Activated naive CD8-positive, alpha-beta T cell (primary cell): ENCODE results near the gene GPX3.
A peak's percentile ranks its signal among the peaks of the same experiment; 100 is the strongest.

Experiments
- H3K27ac Mint-ChIP-seq: one replicate; pipeline ENCODE4 v1.8.0; 2021; ENCODE audit warnings: mixed read lengths
- H3K27me3 Mint-ChIP-seq: one replicate; pipeline ENCODE4 v1.8.0; 2021; ENCODE audit warnings: mixed read lengths
- H3K36me3 Mint-ChIP-seq: one replicate; pipeline ENCODE4 v1.8.0; 2021; ENCODE audit warnings: mixed read lengths
- H3K4me1 Mint-ChIP-seq: one replicate; pipeline ENCODE4 v1.8.0; 2021; ENCODE audit warnings: low read depth, mixed read lengths
- H3K4me3 Mint-ChIP-seq: one replicate; pipeline ENCODE4 v1.8.0; 2021; ENCODE audit warnings: mild to moderate bottlenecking, mixed read lengths
- H3K9me3 Mint-ChIP-seq: one replicate; pipeline ENCODE4 v1.8.0; 2021; ENCODE audit warnings: low read depth, mixed read lengths

GPX3 gene

GRCh38 chr5:151023047-151023615, 2.7 kb downstream of the GPX3 start:
- Mint-ChIP-seq H3K27me3 (peaks cover 2% of the 10 kb centered on the region), H3K4me3 (no peak overlapping the region), H3K4me1 (peaks cover 14% of the 10 kb centered on the region), H3K36me3 (no peaks in the 10 kb centered on the region), H3K27ac (no peak overlapping the region), H3K9me3 (no peaks in the 10 kb centered on the region)

GRCh38 chr5:151023651-151024050, 3.3 kb downstream of the GPX3 start:
- no peaks in the 10 kb centered on the region for H3K9me3 Mint-ChIP-seq
- H3K36me3 Mint-ChIP-seq = peaks cover 4% of the 10 kb centered on the region
- H3K27ac Mint-ChIP-seq = no peak overlapping the region
- peaks cover 2% of the 10 kb centered on the region for H3K27me3 Mint-ChIP-seq
- H3K4me3 Mint-ChIP-seq = no peak overlapping the region
- H3K4me1 Mint-ChIP-seq = peaks cover 13% of the 10 kb centered on the region

GRCh38 chr5:151024440-151025249, 4.3 kb downstream of the GPX3 start:
- no peak overlapping the region for H3K4me3 Mint-ChIP-seq
- H3K27ac Mint-ChIP-seq = no peak overlapping the region
- H3K36me3 Mint-ChIP-seq = peaks cover 6% of the 10 kb centered on the region
- H3K9me3 Mint-ChIP-seq = no peaks in the 10 kb centered on the region
- peaks cover 13% of the 10 kb centered on the region for H3K4me1 Mint-ChIP-seq
- H3K27me3 Mint-ChIP-seq = peaks cover 2% of the 10 kb centered on the region

GRCh38 chr5:151025250-151025606, 4.8 kb downstream of the GPX3 start:
- peaks cover 6% of the 10 kb centered on the region for H3K36me3 Mint-ChIP-seq
- H3K4me1 Mint-ChIP-seq = peaks cover 9% of the 10 kb centered on the region
- H3K27me3 Mint-ChIP-seq = peaks cover 2% of the 10 kb centered on the region
- H3K4me3 Mint-ChIP-seq = no peak overlapping the region
- no peak overlapping the region for H3K27ac Mint-ChIP-seq
- H3K9me3 Mint-ChIP-seq = no peaks in the 10 kb centered on the region

GRCh38 chr5:151026088-151026487, 5.7 kb downstream of the GPX3 start:
- no peaks in the 10 kb centered on the region for H3K9me3 Mint-ChIP-seq
- H3K27ac Mint-ChIP-seq = no peak overlapping the region
- H3K27me3 Mint-ChIP-seq = no peaks in the 10 kb centered on the region
- peaks cover 6% of the 10 kb centered on the region for H3K36me3 Mint-ChIP-seq
- H3K4me3 Mint-ChIP-seq = no peak overlapping the region
- H3K4me1 Mint-ChIP-seq = peaks cover 4% of the 10 kb centered on the region

GRCh38 chr5:151026679-151027078, 6.3 kb downstream of the GPX3 start:
- H3K27me3 Mint-ChIP-seq = no peaks in the 10 kb centered on the region
- peaks cover 3% of the 10 kb centered on the region for H3K4me1 Mint-ChIP-seq
- H3K27ac Mint-ChIP-seq = no peak overlapping the region
- no peaks in the 10 kb centered on the region for H3K9me3 Mint-ChIP-seq
- H3K4me3 Mint-ChIP-seq = no peak overlapping the region
- peaks cover 6% of the 10 kb centered on the region for H3K36me3 Mint-ChIP-seq

GRCh38 chr5:151027961-151028479, 7.6 kb downstream of the GPX3 start:
- peaks cover 6% of the 10 kb centered on the region for H3K36me3 Mint-ChIP-seq

GRCh38 chr5:151028717-151029116, 8.3 kb downstream of the GPX3 start:
- peaks cover 3% of the 10 kb centered on the region for H3K4me1 Mint-ChIP-seq
- H3K9me3 Mint-ChIP-seq = no peaks in the 10 kb centered on the region
- no peak overlapping the region for H3K27ac Mint-ChIP-seq
- no peaks in the 10 kb centered on the region for H3K27me3 Mint-ChIP-seq
- peaks cover 6% of the 10 kb centered on the region for H3K36me3 Mint-ChIP-seq
- no peak overlapping the region for H3K4me3 Mint-ChIP-seq

More at GRCh38 chr5:151027961-151028479, 7.6 kb downstream of the GPX3 start:
- no peak overlapping the region for H3K4me3 Mint-ChIP-seq
- H3K27ac Mint-ChIP-seq = peak overlapping the region; percentile 41
- peaks cover 3% of the 10 kb centered on the region for H3K4me1 Mint-ChIP-seq
- H3K9me3 Mint-ChIP-seq = no peaks in the 10 kb centered on the region
- no peaks in the 10 kb centered on the region for H3K27me3 Mint-ChIP-seq

- H3K4me3 Mint-ChIP-seq = no peak overlapping the region
- H3K9me3 Mint-ChIP-seq = no peaks in the 10 kb centered on the region
- H3K4me1 Mint-ChIP-seq = no peaks in the 10 kb centered on the region
- no peak overlapping the region for H3K27ac Mint-ChIP-seq
- peaks cover 9% of the 10 kb centered on the region for H3K36me3 Mint-ChIP-seq
- no peaks in the 10 kb centered on the region for H3K27me3 Mint-ChIP-seq
These were observed 9.0 kb downstream of the GPX3 start for GRCh38 chr5:151029179-151030055.

GRCh38 chr5:151030056-151030336, 9.6 kb downstream of the GPX3 start:
- Mint-ChIP-seq H3K4me1 (no peaks in the 10 kb centered on the region), H3K9me3 (no peaks in the 10 kb centered on the region), H3K4me3 (no peak overlapping the region), H3K27ac (no peak overlapping the region), H3K27me3 (no peaks in the 10 kb centered on the region), H3K36me3 (peaks cover 9% of the 10 kb centered on the region)

GRCh38 chr5:151030379-151030778, 10.0 kb downstream of the GPX3 start:
- H3K9me3 Mint-ChIP-seq = no peaks in the 10 kb centered on the region
- no peak overlapping the region for H3K4me3 Mint-ChIP-seq
- no peaks in the 10 kb centered on the region for H3K27me3 Mint-ChIP-seq
- peaks cover 9% of the 10 kb centered on the region for H3K36me3 Mint-ChIP-seq
- H3K27ac Mint-ChIP-seq = no peak overlapping the region
- H3K4me1 Mint-ChIP-seq = no peaks in the 10 kb centered on the region

GRCh38 chr5:151031554-151031953, 11.2 kb downstream of the GPX3 start:
- Mint-ChIP-seq H3K36me3 (peaks cover 9% of the 10 kb centered on the region), H3K4me1 (no peaks in the 10 kb centered on the region), H3K4me3 (no peak overlapping the region)

GRCh38 chr5:151033217-151033934, 13.0 kb downstream of the GPX3 start:
- H3K4me3 Mint-ChIP-seq = no peak overlapping the region
- no peaks in the 10 kb centered on the region for H3K4me1 Mint-ChIP-seq
- peaks cover 9% of the 10 kb centered on the region for H3K36me3 Mint-ChIP-seq
- H3K9me3 Mint-ChIP-seq = no peaks in the 10 kb centered on the region
- H3K27me3 Mint-ChIP-seq = no peaks in the 10 kb centered on the region
- H3K27ac Mint-ChIP-seq = no peak overlapping the region

More at GRCh38 chr5:151031554-151031953, 11.2 kb downstream of the GPX3 start:
- Mint-ChIP-seq H3K27me3 (no peaks in the 10 kb centered on the region), H3K9me3 (no peaks in the 10 kb centered on the region), H3K27ac (no peak overlapping the region)

GRCh38 chr5:151034422-151035379, 14.3 kb downstream of the GPX3 start:
- no peaks in the 10 kb centered on the region for H3K9me3 Mint-ChIP-seq
- H3K36me3 Mint-ChIP-seq = peaks cover 8% of the 10 kb centered on the region
- H3K4me3 Mint-ChIP-seq = no peak overlapping the region
- H3K27ac Mint-ChIP-seq = peak overlapping the region; percentile 41
- no peaks in the 10 kb centered on the region for H3K27me3 Mint-ChIP-seq
- peaks cover 4% of the 10 kb centered on the region for H3K4me1 Mint-ChIP-seq
